Measurements from ENCODE around the gene CYP24A1.

The CYP24A1 gene

DNA sequence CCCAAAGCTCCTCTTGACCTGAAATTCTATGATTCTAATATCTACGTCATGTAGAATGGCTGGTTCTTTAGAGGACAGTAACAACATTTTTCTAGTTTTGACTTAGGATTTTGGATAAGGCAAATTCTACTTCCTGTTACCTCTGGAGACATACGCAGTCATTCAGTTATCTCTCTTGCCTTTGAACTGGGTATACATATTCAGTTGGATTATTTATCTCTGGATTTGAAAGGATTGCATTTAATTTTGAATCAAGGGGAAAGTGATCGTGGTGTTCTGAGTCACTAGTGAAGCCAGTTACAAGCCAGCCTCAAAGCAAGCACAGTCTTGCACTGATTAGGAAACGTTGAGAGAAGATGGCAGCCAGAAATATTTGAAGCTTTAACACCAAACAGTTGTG is 68.1 kb downstream of the CYP24A1 start:
- no peak overlapping the region for H3K4me3 ChIP-seq (replicated peaks; ENCODE audit: low read depth, low read length)
- no peak for TF ChIP-seq CTCF (IDR thresholded peaks at IDR 0.05; ENCODE audit: insufficient read depth, low read length, poor library complexity, severe bottlenecking)
- no peak for DNase-seq (ENCODE audit: extremely low read depth, insufficient read length)
- H3K36me3 ChIP-seq (ENCODE audit: control insufficient read depth, insufficient read depth, low read length), result no peaks in the 10 kb centered on the region
- no peaks in the 10 kb centered on the region for H3K27me3 ChIP-seq (replicated peaks; ENCODE audit: control insufficient read depth, insufficient read depth, low read length)

DNA sequence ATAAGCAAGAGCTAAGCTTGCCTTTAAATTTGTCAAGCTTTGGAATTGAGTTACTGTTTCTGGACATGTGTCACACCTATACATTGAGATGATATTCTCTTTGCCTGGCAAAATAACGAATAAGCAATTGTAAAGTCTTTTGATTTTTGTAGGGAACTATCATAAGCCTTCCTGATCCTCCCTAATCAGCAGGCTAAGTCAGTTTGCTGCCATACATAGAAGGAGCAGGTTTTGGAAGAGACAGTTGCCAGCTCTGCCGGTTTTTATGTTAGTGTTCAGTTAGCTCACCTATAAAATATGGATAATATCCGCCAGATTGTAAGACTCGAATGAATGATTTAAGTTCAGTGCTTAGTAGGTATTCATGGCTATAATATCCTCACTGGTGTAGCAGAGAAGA is 69.0 kb downstream of the CYP24A1 start:
- H3K4me3 ChIP-seq (replicated peaks; ENCODE audit: low read depth, low read length), result no peak overlapping the region
- H3K27me3 ChIP-seq (replicated peaks; ENCODE audit: control insufficient read depth, insufficient read depth, low read length), result no peaks in the 10 kb centered on the region
- DNase-seq (ENCODE audit: extremely low read depth, insufficient read length), result no peak
- H3K36me3 ChIP-seq (ENCODE audit: control insufficient read depth, insufficient read depth, low read length), result no peaks in the 10 kb centered on the region
- no peak for TF ChIP-seq CTCF (IDR thresholded peaks at IDR 0.05; ENCODE audit: insufficient read depth, low read length, poor library complexity, severe bottlenecking)

DNA sequence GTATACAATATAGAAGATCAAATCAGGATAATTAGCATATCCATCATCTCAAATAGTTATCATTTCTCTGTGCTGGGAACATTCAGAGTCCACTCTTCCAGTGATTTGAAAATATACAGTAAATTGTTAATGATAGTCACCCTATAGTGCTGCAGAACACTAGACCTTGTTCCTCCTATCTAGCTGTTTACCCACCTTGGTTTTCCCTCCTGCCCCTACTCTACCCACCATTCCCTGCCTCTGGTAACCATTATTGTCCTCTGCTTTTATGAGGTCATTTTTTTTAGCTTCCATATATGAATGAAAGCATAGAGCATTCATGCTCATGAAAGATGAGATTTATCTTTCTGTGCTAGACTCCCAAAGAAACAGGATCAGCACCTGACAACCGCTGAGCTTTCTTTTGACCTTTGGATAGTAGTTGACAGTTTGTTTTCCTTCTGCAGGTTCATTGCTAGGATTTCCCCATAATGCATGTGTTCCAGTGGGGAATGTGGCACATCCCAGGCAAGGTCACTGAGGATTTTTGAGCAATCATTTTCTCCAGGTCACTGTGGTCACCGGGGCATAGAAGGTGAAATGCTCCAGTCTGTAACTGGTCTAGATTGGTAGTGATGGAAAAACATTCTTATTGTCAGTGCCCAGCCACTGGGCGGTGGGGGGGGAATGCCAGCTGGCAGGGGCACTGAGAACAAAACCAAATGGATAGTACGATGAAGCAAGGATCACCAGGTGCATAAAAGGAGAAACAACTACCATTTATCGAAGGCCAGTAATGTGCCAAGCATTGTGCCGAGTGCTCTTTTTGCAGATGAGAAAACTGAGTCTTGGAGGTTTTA is 69.8 kb downstream of the CYP24A1 start:
- H3K4me3 ChIP-seq (replicated peaks; ENCODE audit: low read depth, low read length), result no peak overlapping the region
- no peaks in the 10 kb centered on the region for H3K27me3 ChIP-seq (replicated peaks; ENCODE audit: control insufficient read depth, insufficient read depth, low read length)
- DNase-seq (ENCODE audit: extremely low read depth, insufficient read length), result no peak
- no peak for TF ChIP-seq CTCF (IDR thresholded peaks at IDR 0.05; ENCODE audit: insufficient read depth, low read length, poor library complexity, severe bottlenecking)
- no peaks in the 10 kb centered on the region for H3K36me3 ChIP-seq (ENCODE audit: control insufficient read depth, insufficient read depth, low read length)

Data from GM06990 (cell line).